H9 (cell line): ENCODE data around the gene ZP1. TPM values are rescaled to one million over a fixed set of nuclear protein-coding genes. Genes with fewer than 3 reads are reported as not detected.

ENCODE experiments used
- DNase-seq: peaks from one replicate; pipeline ENCODE4 v3.0.0-alpha.2; 2017
- H2AFZ ChIP-seq: one replicate; pipeline ENCODE4 v1.6.1; 2013; ENCODE audit warnings: mild to moderate bottlenecking, low read length, control low read depth, moderate library complexity
- H2AK5ac ChIP-seq: 2 replicates; pipeline ENCODE4 v1.6.1; 2013; ENCODE audit warnings: low read length, control low read depth, mixed read lengths; ENCODE audit not compliant: insufficient read length
- H2BK120ac ChIP-seq: one replicate; pipeline ENCODE4 v1.6.1; 2013; ENCODE audit warnings: low read depth, mild to moderate bottlenecking, low read length, control low read depth, inconsistent platforms; ENCODE audit not compliant: poor library complexity, severe bottlenecking
- H2BK12ac ChIP-seq: 2 replicates; pipeline ENCODE4 v1.6.1; 2013; ENCODE audit warnings: low read length, control low read depth, mixed read lengths, low read depth; ENCODE audit not compliant: insufficient read length
- H2BK15ac ChIP-seq: 2 replicates; pipeline ENCODE4 v1.6.1; 2013; ENCODE audit warnings: low read depth, low read length, control low read depth
- H2BK20ac ChIP-seq: one replicate; pipeline ENCODE4 v1.6.1; 2013; ENCODE audit warnings: low read depth, mild to moderate bottlenecking, low read length, control low read depth, inconsistent platforms; ENCODE audit not compliant: poor library complexity, severe bottlenecking
- H2BK5ac ChIP-seq: 2 replicates; pipeline ENCODE4 v1.6.1; 2013; ENCODE audit warnings: low read length, control low read depth, mixed read lengths; ENCODE audit not compliant: insufficient read length
- H3K14ac ChIP-seq: 2 replicates; pipeline ENCODE4 v1.6.1; 2013; ENCODE audit warnings: low read length, control low read depth; ENCODE audit not compliant: insufficient read depth
- H3K18ac ChIP-seq: 2 replicates; pipeline ENCODE4 v1.6.1; 2013; ENCODE audit warnings: low read depth, mild to moderate bottlenecking, mixed read lengths, low read length, control low read depth; ENCODE audit not compliant: insufficient read length
- H3K23ac ChIP-seq: 2 replicates; pipeline ENCODE4 v1.6.1; 2013; ENCODE audit warnings: low read length, control low read depth, mixed read lengths, low read depth; ENCODE audit not compliant: insufficient read length
- H3K23me2 ChIP-seq: 2 replicates; pipeline ENCODE4 v1.6.1; 2013; ENCODE audit warnings: low read depth, mild to moderate bottlenecking, mixed read lengths, low read length, control low read depth; ENCODE audit not compliant: insufficient read length, poor library complexity, severe bottlenecking
- H3K27ac ChIP-seq: 2 replicates; pipeline ENCODE4 v1.5.1; 2013; ENCODE audit warnings: low read length, control low read depth, mixed read lengths, low read depth; ENCODE audit not compliant: insufficient read length
- H3K27me3 ChIP-seq: 2 replicates; pipeline ENCODE4 v1.6.1; 2013; ENCODE audit warnings: low read length, control low read depth, inconsistent platforms; ENCODE audit not compliant: insufficient read depth
- H3K4ac ChIP-seq: 2 replicates; pipeline ENCODE4 v1.6.1; 2013; ENCODE audit warnings: low read depth, mild to moderate bottlenecking, control low read depth, inconsistent platforms, low read length, moderate library complexity
- H3K4me1 ChIP-seq: 2 replicates; pipeline ENCODE4 v1.6.1; 2013; ENCODE audit warnings: low read length, control low read depth, inconsistent platforms; ENCODE audit not compliant: insufficient read depth
- H3K4me2 ChIP-seq: 2 replicates; pipeline ENCODE4 v1.6.1; 2013; ENCODE audit warnings: low read length, control low read depth, mixed read lengths; ENCODE audit not compliant: insufficient read length, insufficient read depth
- H3K56ac ChIP-seq: 2 replicates; pipeline ENCODE4 v1.6.1; 2013; ENCODE audit warnings: low read depth, mild to moderate bottlenecking, mixed read lengths, low read length, control low read depth; ENCODE audit not compliant: insufficient read length
- H3K79me1 ChIP-seq: 2 replicates; pipeline ENCODE4 v1.6.1; 2013; ENCODE audit warnings: low read depth, mild to moderate bottlenecking, moderate library complexity, low read length, control low read depth, inconsistent platforms; ENCODE audit not compliant: insufficient read depth, poor library complexity, severe bottlenecking
- H3K79me2 ChIP-seq: 2 replicates; pipeline ENCODE4 v1.6.1; 2013; ENCODE audit warnings: low read length, control low read depth, inconsistent platforms; ENCODE audit not compliant: insufficient read depth
- H3K9ac ChIP-seq: 2 replicates; pipeline ENCODE4 v1.6.1; 2013; ENCODE audit warnings: low read length, control low read depth, mixed read lengths; ENCODE audit not compliant: insufficient read length; ENCODE audit errors: extremely low read depth
- H3K9me3 ChIP-seq: one replicate; pipeline ENCODE4 v1.6.1; 2013; ENCODE audit warnings: low read depth, low read length, inconsistent platforms; ENCODE audit not compliant: control insufficient read depth
- H3T11ph ChIP-seq: one replicate; pipeline ENCODE4 v1.6.1; 2013; ENCODE audit warnings: mild to moderate bottlenecking, low read length, control low read depth, inconsistent platforms
- H4K20me1 ChIP-seq: one replicate; pipeline ENCODE4 v1.6.1; 2013; ENCODE audit not compliant: control insufficient read depth, insufficient read length, insufficient read depth
- H4K5ac ChIP-seq: 2 replicates; pipeline ENCODE4 v1.6.1; 2013; ENCODE audit warnings: low read depth, mild to moderate bottlenecking, mixed read lengths, low read length, control low read depth; ENCODE audit not compliant: insufficient read length
- H4K8ac ChIP-seq: replicated peaks from 2 replicates; pipeline ENCODE4 v1.6.1; 2013; ENCODE audit warnings: low read length, control low read depth, mixed read lengths, low read depth; ENCODE audit not compliant: insufficient read length
- H4K91ac ChIP-seq: 2 replicates; pipeline ENCODE4 v1.6.1; 2013; ENCODE audit warnings: low read depth, mild to moderate bottlenecking, moderate library complexity, mixed read lengths, low read length, control low read depth; ENCODE audit not compliant: insufficient read length
- H3K27ac Mint-ChIP-seq, 3 experiments: 2 replicates in 2 of 3; 3 replicates in 1 of 3; pipeline ENCODE4 v1.8.0; 2020 to 2021; ENCODE audit warnings: mixed read lengths in 3 of 3, mild to moderate bottlenecking in 1 of 3, moderate library complexity in 1 of 3
- H3K27me3 Mint-ChIP-seq: 2 replicates; pipeline ENCODE4 v1.8.0; 2021; ENCODE audit warnings: low read depth, mild to moderate bottlenecking, moderate library complexity, mixed read lengths
- H3K36me3 Mint-ChIP-seq, 3 experiments: 2 replicates in 2 of 3; 3 replicates in 1 of 3; pipeline ENCODE4 v1.8.0; 2020 to 2021; ENCODE audit warnings: low read depth in 3 of 3, mixed read lengths in 3 of 3; ENCODE audit not compliant: insufficient read depth in 1 of 3
- H3K4me1 Mint-ChIP-seq, 2 experiments: 2 replicates each; pipeline ENCODE4 v1.8.0; 2020; ENCODE audit warnings: mixed read lengths in 2 of 2
- H3K4me3 Mint-ChIP-seq, 2 experiments: 2 replicates in 1 of 2; 3 replicates in 1 of 2; pipeline ENCODE4 v1.8.0; 2020 to 2021; ENCODE audit warnings: mild to moderate bottlenecking in 2 of 2, mixed read lengths in 2 of 2, moderate library complexity in 1 of 2
- H3K9me3 Mint-ChIP-seq, 2 experiments: 2 replicates in 1 of 2; 3 replicates in 1 of 2; pipeline ENCODE4 v1.8.0; 2020; ENCODE audit warnings: mild to moderate bottlenecking in 2 of 2, mixed read lengths in 2 of 2, moderate library complexity in 1 of 2
- CTCF ChIP-seq: fragments of 200-600 bp; sonication (generic); conservative IDR thresholded peaks from 3 replicates; pipeline ENCODE4 v1.8.0; 2021; ENCODE audit warnings: antibody characterized with exemption, mild to moderate bottlenecking
- WGBS: extraction: QIAGEN DNeasy Blood & Tissue Kit; methylation state at CpG from one replicate; pipeline ENCODE4 v1.1.7; 2013; ENCODE audit warnings: missing lambda C conversion rate, low lambda C conversion rate, mixed read lengths; ENCODE audit not compliant: insufficient read length; ENCODE audit errors: extremely low coverage; 5-methylcytosine and 5-hydroxymethylcytosine counted together
- total RNA-seq: library from RNA; stranded (reverse); gene quantifications from 2 replicates; pipeline ENCODE4 v1.2.1, GENCODE V29; 2021

The ZP1 gene
- total RNA-seq, 1 experiment from 2014 or later, result not detected

- Histone ChIP-seq H3K9me3 (no peaks in the 10 kb centered on the region), H3K9ac (no peak overlapping the region), H3K27me3 (no peaks in the 10 kb centered on the region), H3T11ph (no peak overlapping the region), H3K4me1 (peaks cover 2% of the 10 kb centered on the region), H3K23ac (no peak overlapping the region), H3K79me1 (no peaks in the 10 kb centered on the region), H2BK20ac (no peak overlapping the region), H2BK12ac (no peak overlapping the region), H4K5ac (no peak overlapping the region), H3K56ac (no peak overlapping the region), H4K91ac (no peak overlapping the region), H4K8ac (no peak overlapping the region), H3K4ac (no peak overlapping the region), H2BK120ac (no peak overlapping the region), H3K27ac (no peak overlapping the region), H3K4me2 (no peak overlapping the region), H3K18ac (no peak overlapping the region), H2BK15ac (no peak overlapping the region), H3K23me2 (peaks cover 22% of the 10 kb centered on the region), H4K20me1 (no peaks in the 10 kb centered on the region), H2AFZ (no peak overlapping the region), H2BK5ac (no peak overlapping the region), H2AK5ac (no peak overlapping the region), H3K14ac (no peak overlapping the region), H3K79me2 (no peaks in the 10 kb centered on the region; the same call in 1 of the 2 replicates)
- Mint-ChIP-seq H3K4me3 (no peak overlapping the region), H3K36me3 (peaks cover 14 to 30% (median 15%) of the 10 kb centered on the region in 3 experiments), H3K27me3 (peaks cover 10% of the 10 kb centered on the region), H3K4me1 (peaks cover 40 to 42% of the 10 kb centered on the region in 2 experiments), H3K9me3 (no peaks in the 10 kb centered on the region; a peak in 1 of 5 replicates), H3K27ac (no peak overlapping the region; a peak in 1 of 7 replicates)
- TF ChIP-seq CTCF, result no peak
- WGBS, result no CpG with 5 or more reads among the region's 3 CpGs
- no peak for DNase-seq
Measured at GRCh38 chr11:60916669-60917206, 49.4 kb downstream of the ZP1 start.
